HG03575 (cell line): Measurements from ENCODE around the gene TPSG1.
"Not testable (repeated sequence)": the region's sequence is repeated elsewhere in the genome, so short reads cannot be mapped to it uniquely, and the experiment has no call there.

ENCODE experiments used
- ATAC-seq: cut with Tn5 transposase; IDR thresholded peaks from one replicate; pipeline ENCODE4 v1.9.1; 2021; ENCODE audit not compliant: unreplicated experiment, insufficient number of reproducible peaks, low FRiP score; ENCODE audit errors: extremely low read depth

TPSG1 gene

GRCh38 chr16:1237990-1238389 is 12.9 kb upstream of the TPSG1 start:
- no peak for ATAC-seq

GRCh38 chr16:1236659-1237058 is 11.6 kb upstream of the TPSG1 start:
- not testable (repeated sequence) for ATAC-seq

GRCh38 chr16:1232049-1232748 is 7.1 kb upstream of the TPSG1 start:
- not testable (repeated sequence) for ATAC-seq

- ATAC-seq, result not testable (repeated sequence)
Measured at GRCh38 chr16:1231301-1231700, 6.2 kb upstream of the TPSG1 start.

GRCh38 chr16:1230471-1231212 is 5.6 kb upstream of the TPSG1 start:
- not testable (repeated sequence) for ATAC-seq

GRCh38 chr16:1230084-1230470 is 5.0 kb upstream of the TPSG1 start, which contains the start of gene TPSB2:
Gene TPSB2 (minus strand): TSS chr16:1230184. CDS start chr16:1229951, 233 bp downstream.
- not testable (repeated sequence) for ATAC-seq

- not testable (repeated sequence) for ATAC-seq
Measured at GRCh38 chr16:1229476-1229875, 4.4 kb upstream of the TPSG1 start.

- ATAC-seq, result not testable (repeated sequence)
Measured at GRCh38 chr16:1228227-1228626, 3.2 kb upstream of the TPSG1 start.

- not testable (repeated sequence) for ATAC-seq
Measured at GRCh38 chr16:1226692-1227091, 1.6 kb upstream of the TPSG1 start.

GRCh38 chr16:1225728-1226311 is 752 bp upstream of the TPSG1 start:
- ATAC-seq, result not testable (repeated sequence)

GRCh38 chr16:1224558-1224957 is 510 bp downstream of the TPSG1 start:
- ATAC-seq, result no peak

- no peak for ATAC-seq
Measured at GRCh38 chr16:1223355-1224214, 1.5 kb downstream of the TPSG1 start.

- no peak for ATAC-seq
Measured at GRCh38 chr16:1222553-1223354, 2.3 kb downstream of the TPSG1 start.

- ATAC-seq, result no peak
Measured at GRCh38 chr16:1221628-1222552, 3.2 kb downstream of the TPSG1 start.

- ATAC-seq, result no peak
Measured at GRCh38 chr16:1220841-1221627, 4.0 kb downstream of the TPSG1 start.

- ATAC-seq, result no peak
Measured at GRCh38 chr16:1220098-1220728, 4.9 kb downstream of the TPSG1 start.
